ENCODE results near the gene KCND3. TPM values are rescaled to one million over a fixed set of nuclear protein-coding genes. Genes with fewer than 3 reads are reported as not detected.

Gene KCND3
- total RNA-seq, 1 donor from 2014 or later, result 2.2 TPM

DNA sequence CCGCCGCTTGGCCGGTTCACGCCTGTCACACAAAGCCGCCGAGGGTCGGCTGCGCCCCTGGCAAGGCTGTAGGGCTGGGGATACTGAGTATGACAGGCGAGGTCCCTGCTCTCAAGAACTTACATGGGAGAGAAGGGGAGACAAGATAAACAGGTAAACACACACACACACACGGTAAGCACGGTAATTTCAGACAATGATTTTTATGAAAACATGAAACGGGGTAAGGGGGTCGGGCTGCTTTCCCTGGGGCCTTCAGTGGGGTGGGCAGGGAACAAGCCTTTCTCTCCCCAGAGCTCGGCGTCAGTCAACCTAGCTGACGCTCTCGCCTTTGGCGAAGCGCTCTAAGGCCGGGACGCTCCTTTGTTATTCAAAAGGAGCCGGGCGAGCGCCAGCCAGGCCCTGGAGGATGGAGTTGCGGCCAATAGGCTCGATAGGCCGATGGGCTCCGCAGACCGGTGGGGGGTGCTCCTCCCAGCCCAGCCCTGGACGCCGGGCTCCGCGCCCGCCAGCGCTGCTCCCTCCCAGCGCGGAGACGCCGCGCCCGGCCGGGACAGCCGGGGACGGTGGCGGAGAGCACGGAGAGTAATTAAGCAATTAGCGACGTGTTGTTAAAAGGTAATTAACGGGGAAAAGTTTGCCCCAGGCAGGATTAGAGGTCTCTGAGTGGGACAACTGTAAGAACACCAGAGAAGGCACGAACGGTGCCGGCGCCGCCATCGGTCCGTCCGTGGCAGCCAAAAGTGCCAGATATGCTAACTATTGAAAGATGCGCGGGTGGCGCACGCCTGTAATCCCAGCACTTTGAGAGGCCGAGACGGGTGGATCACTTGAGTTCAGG is 249.3 kb downstream of the KCND3 start:
- Mint-ChIP-seq H3K27ac (peak overlapping the region; percentile 88), H3K4me3 (peak overlapping the region; percentile 96), H3K4me1 (ENCODE audit: unreplicated experiment) (peaks cover 18% of the 10 kb centered on the region), H3K9me3 (no peaks in the 10 kb centered on the region), H3K36me3 (no peaks in the 10 kb centered on the region), H3K27me3 (peaks cover 39% of the 10 kb centered on the region)
- DNase-seq (ENCODE audit: extremely low spot score, unreplicated experiment), result peak; percentile 77
- TF ChIP-seq, protein P1, sequence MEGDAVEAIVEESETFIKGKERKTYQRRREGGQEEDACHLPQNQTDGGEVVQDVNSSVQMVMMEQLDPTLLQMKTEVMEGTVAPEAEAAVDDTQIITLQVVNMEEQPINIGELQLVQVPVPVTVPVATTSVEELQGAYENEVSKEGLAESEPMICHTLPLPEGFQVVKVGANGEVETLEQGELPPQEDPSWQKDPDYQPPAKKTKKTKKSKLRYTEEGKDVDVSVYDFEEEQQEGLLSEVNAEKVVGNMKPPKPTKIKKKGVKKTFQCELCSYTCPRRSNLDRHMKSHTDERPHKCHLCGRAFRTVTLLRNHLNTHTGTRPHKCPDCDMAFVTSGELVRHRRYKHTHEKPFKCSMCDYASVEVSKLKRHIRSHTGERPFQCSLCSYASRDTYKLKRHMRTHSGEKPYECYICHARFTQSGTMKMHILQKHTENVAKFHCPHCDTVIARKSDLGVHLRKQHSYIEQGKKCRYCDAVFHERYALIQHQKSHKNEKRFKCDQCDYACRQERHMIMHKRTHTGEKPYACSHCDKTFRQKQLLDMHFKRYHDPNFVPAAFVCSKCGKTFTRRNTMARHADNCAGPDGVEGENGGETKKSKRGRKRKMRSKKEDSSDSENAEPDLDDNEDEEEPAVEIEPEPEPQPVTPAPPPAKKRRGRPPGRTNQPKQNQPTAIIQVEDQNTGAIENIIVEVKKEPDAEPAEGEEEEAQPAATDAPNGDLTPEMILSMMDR (conservative IDR thresholded peaks at IDR 0.05), result no peak

DNA sequence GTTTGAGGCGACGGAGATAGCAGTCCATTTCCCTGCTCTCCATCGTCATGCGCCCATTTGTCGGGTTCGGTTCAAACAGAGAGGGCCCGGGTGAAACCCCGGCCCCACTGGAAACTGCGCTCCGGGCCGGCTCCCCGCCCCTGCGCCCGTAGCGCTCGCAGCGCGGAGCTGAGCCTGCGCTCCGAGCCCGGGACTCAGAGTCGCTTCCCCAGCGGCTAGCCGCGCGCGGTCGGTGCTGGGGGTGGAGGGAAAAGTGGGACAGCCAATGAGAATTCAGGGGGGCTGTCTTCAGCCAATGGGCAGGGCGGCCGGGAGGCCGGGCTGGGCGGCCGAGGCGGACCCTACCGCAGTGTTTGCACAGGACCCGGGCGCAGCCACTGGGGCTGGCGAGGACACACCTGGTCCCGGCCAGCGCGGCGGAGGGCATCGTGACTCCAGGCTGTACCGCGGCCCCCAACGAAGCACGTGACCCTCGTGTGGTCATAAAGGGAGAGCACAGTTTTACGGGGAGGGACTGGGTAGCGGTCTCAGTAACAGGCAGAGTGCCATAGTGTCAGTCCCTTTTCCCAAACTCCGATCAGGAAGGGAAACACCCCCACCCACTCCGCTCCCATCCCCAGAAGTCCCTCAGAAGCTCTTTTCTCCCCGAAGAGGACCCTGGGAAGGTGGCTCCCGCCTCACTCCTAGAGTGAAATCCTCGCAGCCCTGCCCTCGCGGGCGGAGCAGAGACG is 250.1 kb downstream of the KCND3 start, which contains the start of gene INKA2:
TSS of gene INKA2 (minus strand) at position 202 of the 731 bp plus-strand sequence. CDS start at position 49, 153 bp downstream.
- Mint-ChIP-seq H3K4me1 (ENCODE audit: unreplicated experiment) (peaks cover 18% of the 10 kb centered on the region), H3K9me3 (no peaks in the 10 kb centered on the region), H3K36me3 (no peaks in the 10 kb centered on the region), H3K27ac (peak within 1 kb of the TSS; percentile 90), H3K27me3 (peaks cover 35% of the 10 kb centered on the region), H3K4me3 (peak within 1 kb of the TSS; percentile 96)
- DNase-seq (ENCODE audit: extremely low spot score, unreplicated experiment), result peak; percentile 87
- TF ChIP-seq, protein P1 (conservative IDR thresholded peaks at IDR 0.05), result no peak

DNA sequence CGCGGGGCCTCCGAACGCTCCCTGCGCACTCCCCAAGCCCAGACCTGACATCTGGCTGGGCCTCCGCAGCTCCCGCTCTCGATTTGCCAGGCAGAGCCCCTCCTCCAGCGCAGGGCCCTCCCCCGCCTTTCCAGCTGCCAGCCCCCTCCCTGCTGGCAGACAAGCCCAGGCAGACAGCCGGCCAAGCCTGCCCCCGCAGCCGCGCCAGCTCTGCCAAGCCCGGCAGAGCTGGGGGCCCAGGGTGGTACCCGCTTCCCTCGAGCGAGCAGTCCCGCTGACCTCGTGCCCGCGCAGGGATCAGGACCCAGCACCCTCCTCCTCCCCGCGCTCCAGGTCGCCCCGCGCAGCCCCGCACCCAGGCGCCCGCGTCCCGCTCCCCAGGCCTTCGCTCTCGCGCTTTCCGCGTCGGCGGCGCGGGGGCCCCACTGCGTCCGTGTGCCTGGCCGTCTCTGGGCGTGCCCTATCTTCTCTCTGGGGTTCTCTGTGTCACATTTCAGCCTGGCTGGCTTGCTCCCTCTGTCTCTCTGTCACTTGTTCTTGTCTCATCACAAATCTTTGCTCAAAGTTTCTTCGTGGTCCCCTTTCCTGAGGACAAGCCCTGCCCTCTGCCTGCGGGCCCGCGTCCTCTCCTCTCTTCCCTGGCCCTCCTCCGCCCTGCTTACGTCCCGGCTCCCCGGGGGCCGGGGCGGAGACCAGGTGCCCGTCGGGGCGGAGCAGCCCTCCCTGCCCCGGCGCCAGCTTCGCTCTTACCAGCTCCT is 250.9 kb downstream of the KCND3 start:
- no peak for DNase-seq (ENCODE audit: extremely low spot score, unreplicated experiment)
- TF ChIP-seq, protein P1 (conservative IDR thresholded peaks at IDR 0.05), result no peak
- Mint-ChIP-seq H3K9me3 (no peaks in the 10 kb centered on the region), H3K27ac (peak overlapping the region; percentile 90), H3K4me1 (ENCODE audit: unreplicated experiment) (peaks cover 18% of the 10 kb centered on the region), H3K36me3 (no peaks in the 10 kb centered on the region), H3K27me3 (peaks cover 33% of the 10 kb centered on the region), H3K4me3 (peak overlapping the region; percentile 96)

DNA sequence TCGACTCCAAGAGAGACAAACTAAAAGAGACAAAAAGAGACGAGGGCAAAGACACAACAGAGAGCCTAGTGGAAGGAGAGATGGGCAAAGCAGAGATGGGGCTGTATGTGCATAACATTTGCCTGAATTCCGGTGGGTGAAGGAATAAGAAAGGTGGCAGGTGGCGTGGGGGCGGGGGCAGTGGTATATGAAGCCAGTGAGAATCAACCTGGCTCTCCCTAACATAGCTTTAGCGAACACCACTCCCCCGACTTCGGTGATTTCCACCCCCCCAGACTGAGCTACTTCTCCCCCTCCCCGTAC is 251.4 kb downstream of the KCND3 start:
- Mint-ChIP-seq H3K4me3 (peak overlapping the region; percentile 88), H3K36me3 (no peaks in the 10 kb centered on the region), H3K9me3 (no peaks in the 10 kb centered on the region), H3K27ac (peak overlapping the region; percentile 67), H3K27me3 (peaks cover 34% of the 10 kb centered on the region), H3K4me1 (ENCODE audit: unreplicated experiment) (peaks cover 22% of the 10 kb centered on the region)
- no peak for DNase-seq (ENCODE audit: extremely low spot score, unreplicated experiment)
- TF ChIP-seq, protein P1 (conservative IDR thresholded peaks at IDR 0.05), result no peak

All from type B pancreatic cell (in vitro differentiated cells).